SK-N-SH (cell line): ENCODE results near the gene CA9. TPM values are rescaled to one million over a fixed set of nuclear protein-coding genes. Genes with fewer than 3 reads are reported as not detected.

Source experiments
- CTCF ChIA-PET: fragments of 300-600, 350-600 bp; formaldehyde crosslinking; extraction: SDS; loops from one replicate; lab custom pipeline; 2021; lab: Yijun Ruan, JAX
- POLR2A ChIA-PET: fragments of 350-600 bp; sonication (Branson Sonifier 250); formaldehyde crosslinking; extraction: SDS; loops from one replicate; lab custom pipeline; 2020; ENCODE audit warnings: antibody characterized with exemption, inconsistent platforms; lab: Yijun Ruan, JAX
- DNase-seq: peaks from one replicate; pipeline ENCODE4 v3.0.0; 2012
- H2AFZ ChIP-seq: fragments of 200-600 bp; sonication (generic); 2 replicates; pipeline ENCODE4 v1.8.1; 2016; ENCODE audit warnings: antibody characterized with exemption, mild to moderate bottlenecking, low read depth
- H3F3A ChIP-seq: fragments of 200-600 bp; sonication (generic); replicated peaks from 2 replicates; pipeline ENCODE3; 2016; ENCODE audit warnings: antibody characterized with exemption, mild to moderate bottlenecking; ENCODE audit not compliant: insufficient read depth
- H3K27ac ChIP-seq, 2 experiments: fragments of 200-500 bp in 1 of 2; fragments of 200-600 bp in 1 of 2; sonication (Bioruptor generic) in 1 of 2; sonication (generic), shearing (Covaris generic) in 1 of 2; 2 replicates each; pipeline versions ENCODE4 v1.5.1 to v1.6.1; 2014 to 2016; ENCODE audit warnings: low read depth in 2 of 2, inconsistent platforms in 1 of 2, low read length in 1 of 2, mild to moderate bottlenecking in 1 of 2, mixed read lengths in 1 of 2
- H3K27me3 ChIP-seq: fragments of 200-600 bp; sonication (generic), shearing (Covaris generic); 2 replicates; pipeline ENCODE4 v1.6.1; 2016; ENCODE audit warnings: mixed run types; ENCODE audit not compliant: insufficient read depth
- H3K36me3 ChIP-seq, 2 experiments: fragments of 200-500 bp in 1 of 2; fragments of 200-600 bp in 1 of 2; sonication (Bioruptor generic) in 1 of 2; sonication (generic) in 1 of 2; replicated peaks in 1 of 2; 2 replicates each; pipeline versions ENCODE3 to v1.5.1; 2014 to 2016; ENCODE audit warnings: low read length in 1 of 2, mild to moderate bottlenecking in 1 of 2; ENCODE audit not compliant: insufficient read depth in 2 of 2, control insufficient read depth in 1 of 2
- H3K4me1 ChIP-seq, 2 experiments: fragments of 200-500 bp in 1 of 2; fragments of 200-600 bp in 1 of 2; sonication (Bioruptor generic) in 1 of 2; sonication (generic), shearing (Covaris generic) in 1 of 2; 2 replicates each; pipeline versions ENCODE4 v1.5.1 to v1.6.1; 2014 to 2016; ENCODE audit warnings: low read depth in 1 of 2, low read length in 1 of 2, mixed run types in 1 of 2; ENCODE audit not compliant: insufficient read depth in 2 of 2, control insufficient read depth in 1 of 2
- H3K4me2 ChIP-seq: fragments of 200-600 bp; sonication (generic), shearing (Covaris generic); 2 replicates; pipeline ENCODE4 v1.6.1; 2017; ENCODE audit warnings: mixed run types
- H3K4me3 ChIP-seq, 2 experiments: fragments of 200-500 bp in 1 of 2; fragments of 200-600 bp in 1 of 2; sonication (Bioruptor generic) in 1 of 2; sonication (generic), shearing (Covaris generic) in 1 of 2; 2 replicates each; pipeline versions ENCODE4 v1.5.1 to v1.8.1; 2014 to 2016; ENCODE audit warnings: low read depth in 2 of 2, inconsistent platforms in 1 of 2, low read length in 1 of 2, mild to moderate bottlenecking in 1 of 2, mixed read lengths in 1 of 2, moderate library complexity in 1 of 2
- H3K79me2 ChIP-seq: fragments of 200-600 bp; sonication (generic); 2 replicates; pipeline ENCODE4 v1.8.1; 2017; ENCODE audit warnings: mild to moderate bottlenecking; ENCODE audit not compliant: insufficient read depth
- H3K9ac ChIP-seq: fragments of 200-600 bp; sonication (generic); 2 replicates; pipeline ENCODE4 v1.6.1; 2017; ENCODE audit warnings: mixed run types
- H3K9me2 ChIP-seq: fragments of 200-600 bp; sonication (generic); 2 replicates; pipeline ENCODE4 v1.6.1; 2017; ENCODE audit warnings: mixed run types
- H3K9me3 ChIP-seq: fragments of 200-600 bp; sonication (generic); 2 replicates; pipeline ENCODE4 v1.6.1; 2017; ENCODE audit warnings: mixed run types, mild to moderate bottlenecking, moderate library complexity
- H4K20me1 ChIP-seq: fragments of 200-600 bp; sonication (generic); 2 replicates; pipeline ENCODE4 v1.6.1; 2017; ENCODE audit warnings: mild to moderate bottlenecking, mixed run types; ENCODE audit not compliant: insufficient read depth
- CHD2 ChIP-seq: fragments of 150-350 bp; IDR thresholded peaks from 2 replicates; pipeline ENCODE4 v1.6.1; 2018; ENCODE audit warnings: low read length; ENCODE audit not compliant: partially characterized antibody
- ELF1 ChIP-seq: IDR thresholded peaks from 2 replicates; pipeline ENCODE4 v1.4.0; 2012
- FOSL2 ChIP-seq: IDR thresholded peaks from 2 replicates; pipeline ENCODE4 v1.4.0; 2012; ENCODE audit warnings: low read depth, mild to moderate bottlenecking, moderate library complexity, borderline replicate concordance
- GATA2 ChIP-seq: sonication (generic); formaldehyde crosslinking; IDR thresholded peaks from 2 replicates; pipeline ENCODE4 v1.5.0; 2020; ENCODE audit warnings: mild to moderate bottlenecking, missing genetic modification reagents
- MXI1 ChIP-seq: IDR thresholded peaks from 2 replicates; pipeline ENCODE4 v1.6.1; 2012; ENCODE audit warnings: mild to moderate bottlenecking, low read depth, low read length, improper control_type of control experiment
- NFIC ChIP-seq: IDR thresholded peaks from 2 replicates; pipeline ENCODE4 v1.4.0; 2012; ENCODE audit warnings: borderline replicate concordance
- NRF1 ChIP-seq: IDR thresholded peaks from 2 replicates; pipeline ENCODE4 v1.6.1; 2012; ENCODE audit warnings: low read depth, mild to moderate bottlenecking, low read length
- POLR2AphosphoS5 ChIP-seq: IDR thresholded peaks from 2 replicates; pipeline ENCODE4 v1.6.1; 2012; ENCODE audit warnings: low read depth, low read length
- SMC3 ChIP-seq: IDR thresholded peaks from 2 replicates; pipeline ENCODE4 v1.6.1; 2012; ENCODE audit warnings: low read depth, low read length, improper control_type of control experiment
- TAF1 ChIP-seq: IDR thresholded peaks from 2 replicates; pipeline ENCODE4 v1.6.1; 2012; ENCODE audit warnings: low read depth, mild to moderate bottlenecking, low read length, moderate library complexity, borderline replicate concordance
- YY1 ChIP-seq: IDR thresholded peaks from 2 replicates; pipeline ENCODE4 v1.4.0; 2012; ENCODE audit warnings: low read depth, mild to moderate bottlenecking
- WGBS: methylation state at CpG from one replicate; pipeline ENCODE4 v1.1.6; 2017; ENCODE audit warnings: low lambda C conversion rate; 5-methylcytosine and 5-hydroxymethylcytosine counted together
- polyA plus RNA-seq, 3 experiments: library from polyadenylated mRNA; depleted of rRNA; stranded (reverse); fragments of >200 nt; gene quantifications; 2 replicates each; pipeline ENCODE4 v1.2.3, GENCODE V29; 2012
- TF ChIP-seq, protein P1 (sequence below): IDR thresholded peaks from 2 replicates; pipeline ENCODE4 v1.4.0; 2012; ENCODE audit warnings: low read depth
- TF ChIP-seq, protein P2 (sequence below): IDR thresholded peaks from 2 replicates; pipeline ENCODE4 v1.4.0; 2012; ENCODE audit warnings: low read depth, borderline replicate concordance
- TF ChIP-seq, protein P3 (sequence below): fragments of 150-350 bp; IDR thresholded peaks from 2 replicates; pipeline ENCODE4 v1.6.1; 2016; ENCODE audit warnings: mild to moderate bottlenecking, low read depth, low read length
- TF ChIP-seq, protein P4 (sequence below): fragments of 150-350 bp; IDR thresholded peaks from 2 replicates; pipeline ENCODE4 v1.6.1; 2017; ENCODE audit warnings: antibody characterized with exemption, low read length, low read depth, borderline replicate concordance
- TF ChIP-seq, protein P5 (sequence below): IDR thresholded peaks from 2 replicates; pipeline ENCODE4 v1.4.0; 2012; ENCODE audit warnings: low read depth, borderline replicate concordance
- TF ChIP-seq, protein P6 (sequence below): fragments of 200-600 bp; sonication (generic); IDR thresholded peaks from 2 replicates; pipeline ENCODE4 v1.6.1; 2017; ENCODE audit warnings: antibody characterized with exemption, mild to moderate bottlenecking, moderate library complexity

CA9 gene
- polyA plus RNA-seq, 1 of the 3 experiments (the other 2 are of a cell fraction) = 1.4 TPM

DNA sequence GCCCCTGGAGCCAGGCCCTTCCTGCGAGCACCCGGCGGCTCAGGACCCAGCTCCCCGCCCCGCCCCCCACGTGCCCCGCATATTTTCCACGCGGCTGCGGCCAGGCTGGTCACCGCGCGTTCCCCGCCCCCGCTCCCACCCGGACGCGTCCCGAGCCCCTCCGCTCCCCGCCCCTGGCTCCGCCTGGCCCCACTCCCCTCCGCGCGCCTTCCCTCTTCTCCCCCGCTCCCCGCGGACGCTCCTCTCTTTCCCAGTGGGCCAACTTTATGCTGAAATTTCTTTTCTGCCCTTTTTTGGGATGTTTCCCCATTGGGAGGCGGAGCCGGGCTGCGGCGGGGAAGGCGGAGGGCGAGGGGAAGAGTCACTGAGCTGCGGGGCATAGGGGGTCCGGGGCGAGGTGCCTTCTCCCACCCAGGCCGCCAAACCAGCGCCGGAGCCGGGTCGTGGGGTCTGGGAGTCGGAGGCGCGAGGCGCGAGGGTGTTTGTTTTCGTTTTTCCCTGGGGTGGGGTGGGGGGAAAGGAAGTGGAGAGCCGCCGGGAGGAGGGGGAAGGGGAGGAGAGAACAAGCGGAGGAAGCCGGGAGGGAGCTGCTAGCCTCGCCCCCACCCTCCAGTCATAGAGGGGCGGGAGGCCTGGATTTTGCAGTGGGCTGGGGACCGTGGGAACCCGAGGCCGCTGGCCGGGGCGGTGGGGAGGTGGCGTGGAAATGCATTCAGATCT lies 17.0 kb downstream of the CA9 start:
- Histone ChIP-seq H3K9me2 (no peaks in the 10 kb centered on the region), H3K9me3 (no peaks in the 10 kb centered on the region), H3F3A (peaks cover 56% of the 10 kb centered on the region), H3K27me3 (no peaks in the 10 kb centered on the region), H3K4me2 (peak overlapping the region; percentile 91), H4K20me1 (peaks cover 34% of the 10 kb centered on the region), H3K79me2 (peaks cover 44% of the 10 kb centered on the region), H3K36me3 (peaks cover 6 to 7% of the 10 kb centered on the region in 2 experiments), H3K9ac (peak overlapping the region; percentile 95), H2AFZ (peak overlapping the region; percentile 84), H3K4me1 (peaks cover 19 to 34% of the 10 kb centered on the region in 2 experiments; a peak in 3 of 4 replicates), H3K27ac (peak overlapping the region; percentile 93 to 96), H3K4me3 (peak overlapping the region; percentile 62 to 73)
- TF ChIP-seq, protein P1, sequence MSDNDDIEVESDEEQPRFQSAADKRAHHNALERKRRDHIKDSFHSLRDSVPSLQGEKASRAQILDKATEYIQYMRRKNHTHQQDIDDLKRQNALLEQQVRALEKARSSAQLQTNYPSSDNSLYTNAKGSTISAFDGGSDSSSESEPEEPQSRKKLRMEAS = peak; percentile 51; the same call in 1 of the 2 replicates
- peak; percentile 23 for TF ChIP-seq MXI1
- TF ChIP-seq, protein P2, sequence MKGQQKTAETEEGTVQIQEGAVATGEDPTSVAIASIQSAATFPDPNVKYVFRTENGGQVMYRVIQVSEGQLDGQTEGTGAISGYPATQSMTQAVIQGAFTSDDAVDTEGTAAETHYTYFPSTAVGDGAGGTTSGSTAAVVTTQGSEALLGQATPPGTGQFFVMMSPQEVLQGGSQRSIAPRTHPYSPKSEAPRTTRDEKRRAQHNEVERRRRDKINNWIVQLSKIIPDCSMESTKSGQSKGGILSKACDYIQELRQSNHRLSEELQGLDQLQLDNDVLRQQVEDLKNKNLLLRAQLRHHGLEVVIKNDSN = no peak; the same call in 1 of the 2 replicates
- TF ChIP-seq TAF1 = peak; percentile 9; the same call in 1 of the 2 replicates
- 0 out of 2 replicates have a peak, but pooled peaks have one; percentile 33 for TF ChIP-seq POLR2AphosphoS5
- ChIA-PET POLR2A (interaction anchor here (0.6 to 1.7 kb wide), 8 partner anchors 11 to 271 kb away, joined by 3 to 10 read pairs (median 4); partner anchors contain the start of genes CA9, CCDC107, CREB3 and RMRP), CTCF (interaction anchor here (0.9 to 2.7 kb wide), 11 partner anchors 15 to 83 kb away, joined by 3 to 21 read pairs (median 4); partner anchors contain the start of genes ARHGEF39, CCDC107 and RMRP)
- peak; percentile 90 for DNase-seq
- WGBS = 2% methylated on average over 34 of the region's 61 CpGs

DNA sequence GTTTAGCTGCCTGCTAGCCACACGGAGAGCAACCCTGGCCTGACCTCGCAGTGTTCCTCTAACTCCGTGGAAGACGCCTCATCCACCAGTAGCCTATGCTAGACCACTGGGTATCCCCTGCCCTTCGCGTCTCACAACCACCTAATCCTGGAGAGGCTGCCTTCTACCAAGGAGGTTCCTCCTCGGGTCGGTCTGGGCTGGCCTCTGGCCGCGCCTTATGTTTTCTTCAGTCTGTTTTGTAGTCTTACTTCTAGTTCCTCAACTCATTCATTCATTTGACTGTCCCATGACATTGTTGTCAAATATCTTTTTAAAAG lies 17.6 kb downstream of the CA9 start:
- peak overlapping the region; percentile 91 for H3K4me2 ChIP-seq
- H3K9ac ChIP-seq = peak overlapping the region; percentile 95
- H3K9me3 ChIP-seq = no peaks in the 10 kb centered on the region
- H3K27me3 ChIP-seq = no peaks in the 10 kb centered on the region
- peak overlapping the region; percentile 84 for H2AFZ ChIP-seq
- peak overlapping the region; percentile 62 to 73 for H3K4me3 ChIP-seq
- POLR2A ChIA-PET = interaction anchor here (0.7 to 1.7 kb wide), 7 partner anchors 11 to 44 kb away, joined by 3 to 10 read pairs (median 4); partner anchors contain the start of genes CA9, CCDC107, CREB3 and RMRP
- peaks cover 56% of the 10 kb centered on the region for H3F3A ChIP-seq
- DNase-seq = no peak
- H4K20me1 ChIP-seq = peaks cover 29% of the 10 kb centered on the region
- no peaks in the 10 kb centered on the region for H3K9me2 ChIP-seq
- peak overlapping the region; percentile 93 to 96 for H3K27ac ChIP-seq
- H3K4me1 ChIP-seq = peaks cover 19 to 34% of the 10 kb centered on the region in 2 experiments; a peak in 3 of 4 replicates
- TF ChIP-seq SMC3 (no peak), GATA2 (CRISPR knock-in tag) (no peak), CHD2 (no peak), YY1 (no peak), ELF1 (no peak), NFIC (no peak), TAF1 (no peak), NRF1 (no peak), FOSL2 (no peak)
- TF ChIP-seq, protein P3, sequence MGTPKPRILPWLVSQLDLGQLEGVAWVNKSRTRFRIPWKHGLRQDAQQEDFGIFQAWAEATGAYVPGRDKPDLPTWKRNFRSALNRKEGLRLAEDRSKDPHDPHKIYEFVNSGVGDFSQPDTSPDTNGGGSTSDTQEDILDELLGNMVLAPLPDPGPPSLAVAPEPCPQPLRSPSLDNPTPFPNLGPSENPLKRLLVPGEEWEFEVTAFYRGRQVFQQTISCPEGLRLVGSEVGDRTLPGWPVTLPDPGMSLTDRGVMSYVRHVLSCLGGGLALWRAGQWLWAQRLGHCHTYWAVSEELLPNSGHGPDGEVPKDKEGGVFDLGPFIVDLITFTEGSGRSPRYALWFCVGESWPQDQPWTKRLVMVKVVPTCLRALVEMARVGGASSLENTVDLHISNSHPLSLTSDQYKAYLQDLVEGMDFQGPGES = no peak
- TF ChIP-seq, protein P4, sequence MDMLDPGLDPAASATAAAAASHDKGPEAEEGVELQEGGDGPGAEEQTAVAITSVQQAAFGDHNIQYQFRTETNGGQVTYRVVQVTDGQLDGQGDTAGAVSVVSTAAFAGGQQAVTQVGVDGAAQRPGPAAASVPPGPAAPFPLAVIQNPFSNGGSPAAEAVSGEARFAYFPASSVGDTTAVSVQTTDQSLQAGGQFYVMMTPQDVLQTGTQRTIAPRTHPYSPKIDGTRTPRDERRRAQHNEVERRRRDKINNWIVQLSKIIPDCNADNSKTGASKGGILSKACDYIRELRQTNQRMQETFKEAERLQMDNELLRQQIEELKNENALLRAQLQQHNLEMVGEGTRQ = no peak
- TF ChIP-seq, protein P5, sequence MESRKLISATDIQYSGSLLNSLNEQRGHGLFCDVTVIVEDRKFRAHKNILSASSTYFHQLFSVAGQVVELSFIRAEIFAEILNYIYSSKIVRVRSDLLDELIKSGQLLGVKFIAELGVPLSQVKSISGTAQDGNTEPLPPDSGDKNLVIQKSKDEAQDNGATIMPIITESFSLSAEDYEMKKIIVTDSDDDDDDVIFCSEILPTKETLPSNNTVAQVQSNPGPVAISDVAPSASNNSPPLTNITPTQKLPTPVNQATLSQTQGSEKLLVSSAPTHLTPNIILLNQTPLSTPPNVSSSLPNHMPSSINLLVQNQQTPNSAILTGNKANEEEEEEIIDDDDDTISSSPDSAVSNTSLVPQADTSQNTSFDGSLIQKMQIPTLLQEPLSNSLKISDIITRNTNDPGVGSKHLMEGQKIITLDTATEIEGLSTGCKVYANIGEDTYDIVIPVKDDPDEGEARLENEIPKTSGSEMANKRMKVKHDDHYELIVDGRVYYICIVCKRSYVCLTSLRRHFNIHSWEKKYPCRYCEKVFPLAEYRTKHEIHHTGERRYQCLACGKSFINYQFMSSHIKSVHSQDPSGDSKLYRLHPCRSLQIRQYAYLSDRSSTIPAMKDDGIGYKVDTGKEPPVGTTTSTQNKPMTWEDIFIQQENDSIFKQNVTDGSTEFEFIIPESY = no peak
- TF ChIP-seq, protein P6, sequence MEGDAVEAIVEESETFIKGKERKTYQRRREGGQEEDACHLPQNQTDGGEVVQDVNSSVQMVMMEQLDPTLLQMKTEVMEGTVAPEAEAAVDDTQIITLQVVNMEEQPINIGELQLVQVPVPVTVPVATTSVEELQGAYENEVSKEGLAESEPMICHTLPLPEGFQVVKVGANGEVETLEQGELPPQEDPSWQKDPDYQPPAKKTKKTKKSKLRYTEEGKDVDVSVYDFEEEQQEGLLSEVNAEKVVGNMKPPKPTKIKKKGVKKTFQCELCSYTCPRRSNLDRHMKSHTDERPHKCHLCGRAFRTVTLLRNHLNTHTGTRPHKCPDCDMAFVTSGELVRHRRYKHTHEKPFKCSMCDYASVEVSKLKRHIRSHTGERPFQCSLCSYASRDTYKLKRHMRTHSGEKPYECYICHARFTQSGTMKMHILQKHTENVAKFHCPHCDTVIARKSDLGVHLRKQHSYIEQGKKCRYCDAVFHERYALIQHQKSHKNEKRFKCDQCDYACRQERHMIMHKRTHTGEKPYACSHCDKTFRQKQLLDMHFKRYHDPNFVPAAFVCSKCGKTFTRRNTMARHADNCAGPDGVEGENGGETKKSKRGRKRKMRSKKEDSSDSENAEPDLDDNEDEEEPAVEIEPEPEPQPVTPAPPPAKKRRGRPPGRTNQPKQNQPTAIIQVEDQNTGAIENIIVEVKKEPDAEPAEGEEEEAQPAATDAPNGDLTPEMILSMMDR = no peak
- WGBS = 58% methylated on average over 9 of the region's 10 CpGs
- H3K36me3 ChIP-seq = peaks cover 8 to 10% of the 10 kb centered on the region in 2 experiments
- CTCF ChIA-PET = interaction anchor here (0.9 to 2.7 kb wide), 10 partner anchors 15 to 83 kb away, joined by 3 to 21 read pairs (median 4); partner anchors contain the start of genes ARHGEF39, CCDC107 and RMRP
- peaks cover 40% of the 10 kb centered on the region for H3K79me2 ChIP-seq
